SU-DHL-6 (cell line): ENCODE measurements around the gene REPS2.

Source experiments
- EZH2phosphoT487 ChIP-seq: fragments of 200-600 bp; sonication (generic), shearing (Covaris generic); conservative IDR thresholded peaks from 2 replicates; pipeline ENCODE4 v1.6.1; 2018; ENCODE audit warnings: mild to moderate bottlenecking, antibody characterized with exemption, low read length, moderate library complexity, mixed read lengths
- TF ChIP-seq, protein P1 (sequence below): fragments of 200-600 bp; sonication (generic); IDR thresholded peaks from one replicate; pipeline ENCODE4 v1.5.1; 2017; ENCODE audit warnings: antibody characterized with exemption, mild to moderate bottlenecking, low read length, moderate library complexity; ENCODE audit not compliant: insufficient read depth, poor library complexity, severe bottlenecking

DNA sequence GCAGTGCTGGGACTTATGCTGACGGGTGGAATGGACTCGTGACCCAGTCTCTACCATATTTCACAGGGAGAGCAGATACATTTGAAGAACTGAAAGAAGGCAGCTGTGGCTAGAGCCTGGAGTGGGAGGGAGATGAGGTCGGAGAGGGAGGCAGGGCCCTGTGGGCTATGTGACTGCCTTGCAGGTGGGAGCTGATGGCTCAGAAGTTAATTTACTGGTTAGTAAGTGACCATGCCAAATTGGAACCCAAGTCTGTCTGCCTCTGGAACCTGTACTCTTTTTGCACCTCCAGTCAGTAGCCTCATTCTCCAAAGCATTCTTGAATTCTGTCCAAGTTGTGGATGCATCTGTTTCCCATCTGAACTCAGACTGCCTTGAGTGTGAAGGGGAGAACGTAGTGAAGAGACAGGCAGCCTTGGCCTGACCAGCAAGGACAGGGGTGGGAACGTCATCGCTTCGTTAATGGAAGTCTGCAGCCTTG is 92.3 kb downstream of the REPS2 start:
- TF ChIP-seq, protein P1, sequence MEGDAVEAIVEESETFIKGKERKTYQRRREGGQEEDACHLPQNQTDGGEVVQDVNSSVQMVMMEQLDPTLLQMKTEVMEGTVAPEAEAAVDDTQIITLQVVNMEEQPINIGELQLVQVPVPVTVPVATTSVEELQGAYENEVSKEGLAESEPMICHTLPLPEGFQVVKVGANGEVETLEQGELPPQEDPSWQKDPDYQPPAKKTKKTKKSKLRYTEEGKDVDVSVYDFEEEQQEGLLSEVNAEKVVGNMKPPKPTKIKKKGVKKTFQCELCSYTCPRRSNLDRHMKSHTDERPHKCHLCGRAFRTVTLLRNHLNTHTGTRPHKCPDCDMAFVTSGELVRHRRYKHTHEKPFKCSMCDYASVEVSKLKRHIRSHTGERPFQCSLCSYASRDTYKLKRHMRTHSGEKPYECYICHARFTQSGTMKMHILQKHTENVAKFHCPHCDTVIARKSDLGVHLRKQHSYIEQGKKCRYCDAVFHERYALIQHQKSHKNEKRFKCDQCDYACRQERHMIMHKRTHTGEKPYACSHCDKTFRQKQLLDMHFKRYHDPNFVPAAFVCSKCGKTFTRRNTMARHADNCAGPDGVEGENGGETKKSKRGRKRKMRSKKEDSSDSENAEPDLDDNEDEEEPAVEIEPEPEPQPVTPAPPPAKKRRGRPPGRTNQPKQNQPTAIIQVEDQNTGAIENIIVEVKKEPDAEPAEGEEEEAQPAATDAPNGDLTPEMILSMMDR, result no peak
- TF ChIP-seq EZH2phosphoT487, result no peak
